ENCODE data around the gene FYB1. TPM values are rescaled to one million over a fixed set of nuclear protein-coding genes. Genes with fewer than 3 reads are reported as not detected.

The FYB1 gene
- total and polyA plus RNA-seq, 2 experiments from 2014 or later: not detected

GRCh38 chr5:39109606-39110005 lies 109.8 kb downstream of the FYB1 start:
- Histone ChIP-seq H3K9me2 (ENCODE audit: insufficient read depth) (no peaks in the 10 kb centered on the region), H3F3A (replicated peaks; ENCODE audit: low read depth) (no peaks in the 10 kb centered on the region), H3K79me2 (replicated peaks; ENCODE audit: insufficient read depth) (no peaks in the 10 kb centered on the region), H3K4me3 (no peak overlapping the region), H3K27me3 (ENCODE audit: insufficient read depth) (no peaks in the 10 kb centered on the region), H4K20me1 (replicated peaks; ENCODE audit: insufficient read depth) (no peaks in the 10 kb centered on the region), H2AFZ (no peak overlapping the region), H3K27ac (ENCODE audit: low read depth) (no peak overlapping the region), H3K36me3 (ENCODE audit: insufficient read depth) (no peaks in the 10 kb centered on the region), H3K4me2 (no peak overlapping the region), H3K4me1 (ENCODE audit: insufficient read depth) (no peaks in the 10 kb centered on the region)
- H3K9me3 Mint-ChIP-seq: no peaks in the 10 kb centered on the region
- no peaks in the 10 kb centered on the region for H3K4me1 Mint-ChIP-seq
- H3K36me3 Mint-ChIP-seq (ENCODE audit: low read depth): no peaks in the 10 kb centered on the region
- DNase-seq (ENCODE audit: low spot score) (no peak), ATAC-seq (no peak)
- H3K27me3 Mint-ChIP-seq (ENCODE audit: insufficient read depth, low read depth, poor library complexity): peaks cover 2% of the 10 kb centered on the region
- no peak overlapping the region for H3K27ac Mint-ChIP-seq
- TF ChIP-seq JUNB (IDR thresholded peaks at IDR 0.05; ENCODE audit: unreplicated experiment) (no peak), EZH2 (IDR thresholded peaks at IDR 0.05; ENCODE audit: low read depth, unreplicated experiment) (no peak), ZNF462 (CRISPR knock-in tag; IDR thresholded peaks at IDR 0.05) (no peak), CTCF (conservative IDR thresholded peaks at IDR 0.05; ENCODE audit: low read depth in 2 of 2) (no peak), CREB1 (CRISPR knock-in tag; IDR thresholded peaks at IDR 0.05; ENCODE audit: low read depth) (no peak), ZNF331 (CRISPR knock-in tag; IDR thresholded peaks at IDR 0.05; ENCODE audit: low read depth) (no peak), POLR2AphosphoS5 (IDR thresholded peaks at IDR 0.05; ENCODE audit: low read depth) (no peak), EZH2phosphoT487 (IDR thresholded peaks at IDR 0.05; ENCODE audit: unreplicated experiment) (no peak), ZNF114 (CRISPR knock-in tag; IDR thresholded peaks at IDR 0.05) (no peak), NANOG (IDR thresholded peaks at IDR 0.05; ENCODE audit: borderline replicate concordance) (no peak), STAT1 (IDR thresholded peaks at IDR 0.05; ENCODE audit: unreplicated experiment) (no peak)
- TF ChIP-seq, protein P1, sequence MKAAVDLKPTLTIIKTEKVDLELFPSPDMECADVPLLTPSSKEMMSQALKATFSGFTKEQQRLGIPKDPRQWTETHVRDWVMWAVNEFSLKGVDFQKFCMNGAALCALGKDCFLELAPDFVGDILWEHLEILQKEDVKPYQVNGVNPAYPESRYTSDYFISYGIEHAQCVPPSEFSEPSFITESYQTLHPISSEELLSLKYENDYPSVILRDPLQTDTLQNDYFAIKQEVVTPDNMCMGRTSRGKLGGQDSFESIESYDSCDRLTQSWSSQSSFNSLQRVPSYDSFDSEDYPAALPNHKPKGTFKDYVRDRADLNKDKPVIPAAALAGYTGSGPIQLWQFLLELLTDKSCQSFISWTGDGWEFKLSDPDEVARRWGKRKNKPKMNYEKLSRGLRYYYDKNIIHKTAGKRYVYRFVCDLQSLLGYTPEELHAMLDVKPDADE (IDR thresholded peaks at IDR 0.05): no peak
- TF ChIP-seq, protein P2, sequence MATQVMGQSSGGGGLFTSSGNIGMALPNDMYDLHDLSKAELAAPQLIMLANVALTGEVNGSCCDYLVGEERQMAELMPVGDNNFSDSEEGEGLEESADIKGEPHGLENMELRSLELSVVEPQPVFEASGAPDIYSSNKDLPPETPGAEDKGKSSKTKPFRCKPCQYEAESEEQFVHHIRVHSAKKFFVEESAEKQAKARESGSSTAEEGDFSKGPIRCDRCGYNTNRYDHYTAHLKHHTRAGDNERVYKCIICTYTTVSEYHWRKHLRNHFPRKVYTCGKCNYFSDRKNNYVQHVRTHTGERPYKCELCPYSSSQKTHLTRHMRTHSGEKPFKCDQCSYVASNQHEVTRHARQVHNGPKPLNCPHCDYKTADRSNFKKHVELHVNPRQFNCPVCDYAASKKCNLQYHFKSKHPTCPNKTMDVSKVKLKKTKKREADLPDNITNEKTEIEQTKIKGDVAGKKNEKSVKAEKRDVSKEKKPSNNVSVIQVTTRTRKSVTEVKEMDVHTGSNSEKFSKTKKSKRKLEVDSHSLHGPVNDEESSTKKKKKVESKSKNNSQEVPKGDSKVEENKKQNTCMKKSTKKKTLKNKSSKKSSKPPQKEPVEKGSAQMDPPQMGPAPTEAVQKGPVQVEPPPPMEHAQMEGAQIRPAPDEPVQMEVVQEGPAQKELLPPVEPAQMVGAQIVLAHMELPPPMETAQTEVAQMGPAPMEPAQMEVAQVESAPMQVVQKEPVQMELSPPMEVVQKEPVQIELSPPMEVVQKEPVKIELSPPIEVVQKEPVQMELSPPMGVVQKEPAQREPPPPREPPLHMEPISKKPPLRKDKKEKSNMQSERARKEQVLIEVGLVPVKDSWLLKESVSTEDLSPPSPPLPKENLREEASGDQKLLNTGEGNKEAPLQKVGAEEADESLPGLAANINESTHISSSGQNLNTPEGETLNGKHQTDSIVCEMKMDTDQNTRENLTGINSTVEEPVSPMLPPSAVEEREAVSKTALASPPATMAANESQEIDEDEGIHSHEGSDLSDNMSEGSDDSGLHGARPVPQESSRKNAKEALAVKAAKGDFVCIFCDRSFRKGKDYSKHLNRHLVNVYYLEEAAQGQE (IDR thresholded peaks at IDR 0.05; ENCODE audit: unreplicated experiment): no peak
- no peak overlapping the region for H3K4me3 Mint-ChIP-seq

Data from GM23338 (cell line).